ENCODE measurements around the gene CYP2D6. TPM values are rescaled to one million over a fixed set of nuclear protein-coding genes. Genes with fewer than 3 reads are reported as not detected.

CYP2D6 gene
- total RNA-seq, 1 experiment from 2014 or later: 9.3 TPM

GRCh38 chr22:42084874-42085273 lies 45.7 kb downstream of the CYP2D6 start:
- H3K27ac Mint-ChIP-seq (ENCODE audit: unreplicated experiment): no peak overlapping the region
- H3K36me3 Mint-ChIP-seq (ENCODE audit: insufficient read depth, unreplicated experiment): peaks cover 44% of the 10 kb centered on the region
- H3K27me3 Mint-ChIP-seq (ENCODE audit: unreplicated experiment): no peaks in the 10 kb centered on the region
- intact Hi-C loops (cut with micrococcal nuclease; ENCODE audit: unreplicated experiment): no loop called here
- H3K9me3 Mint-ChIP-seq (ENCODE audit: low read depth, unreplicated experiment): no peaks in the 10 kb centered on the region
- peaks cover 12% of the 10 kb centered on the region for H3K4me1 Mint-ChIP-seq (ENCODE audit: low read depth, unreplicated experiment)
- TF ChIP-seq CTCF (IDR thresholded peaks at IDR 0.05; ENCODE audit: unreplicated experiment): no peak
- no peak overlapping the region for H3K4me3 Mint-ChIP-seq (ENCODE audit: low read depth, unreplicated experiment)
- CTCF ChIA-PET: no interaction called here
- BruUV-seq (replicated peaks): no TSS peak
- DNase-seq: no peak

- Mint-ChIP-seq H3K9me3 (ENCODE audit: low read depth, unreplicated experiment) (no peaks in the 10 kb centered on the region), H3K4me1 (ENCODE audit: low read depth, unreplicated experiment) (no peaks in the 10 kb centered on the region), H3K27me3 (ENCODE audit: unreplicated experiment) (no peaks in the 10 kb centered on the region), H3K36me3 (ENCODE audit: insufficient read depth, unreplicated experiment) (peaks cover 40% of the 10 kb centered on the region), H3K27ac (ENCODE audit: unreplicated experiment) (no peak overlapping the region), H3K4me3 (ENCODE audit: low read depth, unreplicated experiment) (no peak overlapping the region)
- intact Hi-C loops (cut with micrococcal nuclease; ENCODE audit: unreplicated experiment): no loop called here
- CTCF ChIA-PET: interaction anchor here (0.6 kb wide), 1 partner anchor 121 kb away, joined by 4 read pairs; no protein-coding TSS in a partner anchor
- BruUV-seq (replicated peaks): no TSS peak
- no peak for TF ChIP-seq CTCF (IDR thresholded peaks at IDR 0.05; ENCODE audit: unreplicated experiment)
- DNase-seq: no peak
Observed at GRCh38 chr22:42083119-42083518, 47.5 kb downstream of the CYP2D6 start.

- CTCF ChIA-PET: interaction anchor here (3.1 kb wide), 1 partner anchor 10 kb away, joined by 17 read pairs; the partner anchor contains the start of gene NDUFA6
- BruUV-seq (replicated peaks): TSS peak; percentile 48
- Mint-ChIP-seq H3K27ac (ENCODE audit: unreplicated experiment) (peak overlapping the region; percentile 96), H3K36me3 (ENCODE audit: insufficient read depth, unreplicated experiment) (peaks cover 19% of the 10 kb centered on the region), H3K4me3 (ENCODE audit: low read depth, unreplicated experiment) (peak overlapping the region; percentile 91), H3K9me3 (ENCODE audit: low read depth, unreplicated experiment) (no peaks in the 10 kb centered on the region), H3K4me1 (ENCODE audit: low read depth, unreplicated experiment) (no peaks in the 10 kb centered on the region), H3K27me3 (ENCODE audit: unreplicated experiment) (no peaks in the 10 kb centered on the region)
- peak; percentile 25 for DNase-seq
- TF ChIP-seq CTCF (IDR thresholded peaks at IDR 0.05; ENCODE audit: unreplicated experiment): no peak
- intact Hi-C loops (cut with micrococcal nuclease; ENCODE audit: unreplicated experiment): no loop called here
Observed at GRCh38 chr22:42080287-42080686, 50.3 kb downstream of the CYP2D6 start.

GRCh38 chr22:42079319-42080251 lies 51.0 kb downstream of the CYP2D6 start, which contains the start of gene SMDT1:
Gene SMDT1 (plus strand): TSS chr22:42079700. CDS start chr22:42079769, 69 bp downstream.
- Mint-ChIP-seq H3K9me3 (ENCODE audit: low read depth, unreplicated experiment) (no peaks in the 10 kb centered on the region), H3K27ac (ENCODE audit: unreplicated experiment) (peak within 1 kb of the TSS; percentile 96), H3K4me1 (ENCODE audit: low read depth, unreplicated experiment) (no peaks in the 10 kb centered on the region), H3K27me3 (ENCODE audit: unreplicated experiment) (no peaks in the 10 kb centered on the region), H3K36me3 (ENCODE audit: insufficient read depth, unreplicated experiment) (peaks cover 19% of the 10 kb centered on the region), H3K4me3 (ENCODE audit: low read depth, unreplicated experiment) (peak within 1 kb of the TSS; percentile 91)
- peak; percentile 97 for DNase-seq
- CTCF ChIA-PET: interaction anchor here (3.1 kb wide), 1 partner anchor 11 kb away, joined by 17 read pairs; the partner anchor contains the start of gene NDUFA6
- intact Hi-C loops (cut with micrococcal nuclease; ENCODE audit: unreplicated experiment): no loop called here
- BruUV-seq (replicated peaks): TSS peak; percentile 83
- no peak for TF ChIP-seq CTCF (IDR thresholded peaks at IDR 0.05; ENCODE audit: unreplicated experiment)

All from Calu3 (cell line).